Astrocyte (in vitro differentiated cells and primary cell): ENCODE results near the gene VPS37C. TPM values are rescaled to one million over a fixed set of nuclear protein-coding genes. Genes with fewer than 3 reads are reported as not detected.

ENCODE experiments used
- DNase-seq: peaks from one replicate; pipeline ENCODE4 v3.0.0-alpha.2; 2010; ENCODE audit warnings: low read depth
- FAIRE-seq: peaks from 2 replicates; lab custom pipeline; 2011; peaks lifted over from hg19 to GRCh38; lab: Jason Lieb, UNC
- H2AFZ ChIP-seq: 2 replicates; pipeline ENCODE4 v1.6.0; 2012; ENCODE audit warnings: low read depth, low read length, inconsistent platforms
- H3K27ac ChIP-seq: 2 replicates; pipeline ENCODE4 v1.5.1; 2011; ENCODE audit warnings: low read depth, low read length, inconsistent platforms
- H3K27me3 ChIP-seq: 2 replicates; pipeline ENCODE4 v1.6.0; 2011; ENCODE audit warnings: low read length, inconsistent platforms; ENCODE audit not compliant: insufficient read depth
- H3K36me3 ChIP-seq: 2 replicates; pipeline ENCODE4 v1.5.1; 2011; ENCODE audit warnings: low read length, inconsistent platforms; ENCODE audit not compliant: insufficient read depth
- H3K4me1 ChIP-seq: 2 replicates; pipeline ENCODE4 v1.5.1; 2011; ENCODE audit warnings: low read length, inconsistent platforms; ENCODE audit not compliant: insufficient read depth
- H3K4me2 ChIP-seq: 2 replicates; pipeline ENCODE4 v1.6.0; 2012; ENCODE audit warnings: low read length, inconsistent platforms
- H3K4me3 ChIP-seq: 2 replicates; pipeline ENCODE4 v1.5.1; 2011; ENCODE audit warnings: low read depth, mild to moderate bottlenecking, low read length, inconsistent platforms; ENCODE audit not compliant: insufficient read depth
- H3K79me2 ChIP-seq: 2 replicates; pipeline ENCODE4 v1.6.0; 2012; ENCODE audit warnings: mild to moderate bottlenecking, low read length, inconsistent platforms; ENCODE audit not compliant: insufficient read depth
- H3K9ac ChIP-seq: 2 replicates; pipeline ENCODE4 v1.6.0; 2012; ENCODE audit warnings: mild to moderate bottlenecking, low read length, inconsistent platforms
- H3K9me3 ChIP-seq: 2 replicates; pipeline ENCODE4 v1.5.1; 2012; ENCODE audit warnings: low read depth, mild to moderate bottlenecking, low read length, inconsistent platforms; ENCODE audit not compliant: insufficient read depth
- H4K20me1 ChIP-seq: 2 replicates; pipeline ENCODE4 v1.6.0; 2012; ENCODE audit warnings: low read length, inconsistent platforms; ENCODE audit not compliant: insufficient read depth
- H3K27ac Mint-ChIP-seq: one replicate; pipeline ENCODE4 v1.8.0; 2021; ENCODE audit warnings: mild to moderate bottlenecking, mixed read lengths; ENCODE audit not compliant: unreplicated experiment
- H3K27me3 Mint-ChIP-seq: one replicate; pipeline ENCODE4 v1.8.0; 2021; ENCODE audit warnings: low read depth, mixed read lengths; ENCODE audit not compliant: unreplicated experiment
- H3K36me3 Mint-ChIP-seq: one replicate; pipeline ENCODE4 v1.8.0; 2021; ENCODE audit warnings: low read depth, mixed read lengths; ENCODE audit not compliant: unreplicated experiment
- H3K4me1 Mint-ChIP-seq: one replicate; pipeline ENCODE4 v1.8.0; 2021; ENCODE audit warnings: low read depth, mixed read lengths; ENCODE audit not compliant: unreplicated experiment
- H3K4me3 Mint-ChIP-seq: one replicate; pipeline ENCODE4 v1.8.0; 2021; ENCODE audit warnings: mild to moderate bottlenecking, moderate library complexity, mixed read lengths; ENCODE audit not compliant: unreplicated experiment
- H3K9me3 Mint-ChIP-seq: one replicate; pipeline ENCODE4 v1.8.0; 2021; ENCODE audit warnings: mild to moderate bottlenecking, mixed read lengths; ENCODE audit not compliant: unreplicated experiment
- CTCF ChIP-seq: IDR thresholded peaks from 2 replicates; pipeline ENCODE4 v1.5.1; 2011; ENCODE audit warnings: low read depth, mild to moderate bottlenecking, inconsistent platforms, low read length, moderate library complexity; ENCODE audit not compliant: insufficient read depth
- EZH2 ChIP-seq: IDR thresholded peaks from 2 replicates; pipeline ENCODE4 v1.6.1; 2012; ENCODE audit warnings: mild to moderate bottlenecking, low read length, inconsistent platforms; ENCODE audit not compliant: insufficient read depth
- total RNA-seq: library from RNA; stranded (reverse); gene quantifications from 2 replicates; pipeline ENCODE4 v1.2.1, GENCODE V29; 2021

VPS37C gene
- total RNA-seq, 1 donor from 2014 or later = 18.1 TPM

DNA sequence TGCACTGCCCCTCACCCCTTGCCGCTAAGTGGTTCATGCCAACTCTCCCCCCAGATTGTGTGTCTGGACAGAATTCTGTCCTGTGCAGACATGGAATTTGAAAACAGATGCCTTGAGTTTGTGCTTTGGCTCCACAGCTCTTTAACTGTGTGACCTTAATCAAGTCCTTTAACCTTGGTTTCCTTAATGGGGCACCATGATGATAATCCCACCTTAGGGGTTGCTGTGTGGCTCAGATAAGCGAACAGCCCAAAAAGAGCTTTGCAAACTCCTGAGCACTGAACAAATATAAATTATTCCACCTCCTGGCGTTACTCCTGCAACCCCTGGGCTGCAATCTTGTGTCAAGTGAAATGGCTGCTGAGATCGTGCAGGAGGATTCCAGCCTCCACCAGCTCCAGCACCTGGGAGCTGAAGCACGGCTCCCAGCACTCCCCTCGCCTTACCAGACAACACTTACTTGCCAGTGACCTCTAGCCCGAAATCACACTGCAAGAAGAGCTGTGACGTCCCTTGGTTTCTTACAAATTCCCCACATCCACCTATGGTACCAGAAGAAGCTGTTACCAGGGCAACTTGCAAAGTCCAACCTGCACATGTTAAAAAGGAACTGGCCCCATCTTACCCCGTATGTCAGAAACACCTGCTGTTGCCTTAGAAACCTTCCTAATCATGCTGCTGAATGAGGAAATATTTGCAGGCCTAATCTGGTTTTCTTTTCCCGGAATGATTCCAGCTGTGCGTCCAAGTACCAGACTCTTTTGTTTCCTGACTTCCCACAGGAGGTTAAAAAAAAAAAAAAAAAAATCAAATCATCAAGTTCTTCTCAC, 13.2 kb downstream of the VPS37C start:
- H3K9me3 ChIP-seq = no peaks in the 10 kb centered on the region
- Mint-ChIP-seq H3K9me3 (no peaks in the 10 kb centered on the region), H3K36me3 (peaks cover 4% of the 10 kb centered on the region), H3K27ac (no peak overlapping the region), H3K27me3 (no peaks in the 10 kb centered on the region), H3K4me3 (no peak overlapping the region), H3K4me1 (peaks cover 43% of the 10 kb centered on the region)
- no peak overlapping the region for H3K27ac ChIP-seq
- H3K4me1 ChIP-seq = peaks cover 5% of the 10 kb centered on the region
- FAIRE-seq (no peak), DNase-seq (no peak)
- no peaks in the 10 kb centered on the region for H3K27me3 ChIP-seq
- no peak overlapping the region for H3K4me2 ChIP-seq
- H3K36me3 ChIP-seq = no peaks in the 10 kb centered on the region
- no peak for TF ChIP-seq CTCF
- no peak overlapping the region for H3K9ac ChIP-seq
- H2AFZ ChIP-seq = no peak overlapping the region
- peaks cover 83% of the 10 kb centered on the region for H4K20me1 ChIP-seq
- H3K4me3 ChIP-seq = no peak overlapping the region
- peaks cover 64% of the 10 kb centered on the region for H3K79me2 ChIP-seq

DNA sequence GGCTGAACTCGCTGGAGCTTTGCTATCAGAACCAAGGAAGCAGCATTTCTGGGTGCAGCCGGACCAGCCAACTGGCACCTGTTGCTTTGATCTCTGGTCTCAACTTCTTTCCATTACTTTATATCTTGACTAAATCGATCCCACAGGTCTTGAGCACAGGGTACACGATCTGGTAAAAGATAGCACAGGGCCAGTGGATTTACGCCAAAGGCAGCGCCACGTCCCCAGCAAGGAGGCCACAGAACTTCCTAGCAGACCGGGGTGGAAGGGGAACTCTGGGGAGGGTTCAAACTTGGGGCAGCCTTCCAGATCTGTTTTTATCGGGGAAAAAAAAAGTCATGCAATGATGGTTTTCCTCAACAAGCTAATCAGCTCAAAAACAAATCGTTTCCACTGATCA, 14.0 kb downstream of the VPS37C start:
- TF ChIP-seq EZH2 (no peak), CTCF (no peak)
- peaks cover 61% of the 10 kb centered on the region for H3K79me2 ChIP-seq
- H3K9me3 ChIP-seq = no peaks in the 10 kb centered on the region
- no peak overlapping the region for H3K4me3 ChIP-seq
- Mint-ChIP-seq H3K4me3 (no peak overlapping the region), H3K27ac (no peak overlapping the region), H3K9me3 (no peaks in the 10 kb centered on the region), H3K27me3 (no peaks in the 10 kb centered on the region), H3K36me3 (peaks cover 2% of the 10 kb centered on the region), H3K4me1 (peaks cover 36% of the 10 kb centered on the region)
- FAIRE-seq = no peak
- H2AFZ ChIP-seq = no peak overlapping the region
- no peak overlapping the region for H3K4me2 ChIP-seq
- no peak for DNase-seq
- peaks cover 1% of the 10 kb centered on the region for H3K4me1 ChIP-seq
- no peaks in the 10 kb centered on the region for H3K27me3 ChIP-seq
- H3K36me3 ChIP-seq = no peaks in the 10 kb centered on the region
- peaks cover 81% of the 10 kb centered on the region for H4K20me1 ChIP-seq
- H3K9ac ChIP-seq = no peak overlapping the region
- no peak overlapping the region for H3K27ac ChIP-seq

DNA sequence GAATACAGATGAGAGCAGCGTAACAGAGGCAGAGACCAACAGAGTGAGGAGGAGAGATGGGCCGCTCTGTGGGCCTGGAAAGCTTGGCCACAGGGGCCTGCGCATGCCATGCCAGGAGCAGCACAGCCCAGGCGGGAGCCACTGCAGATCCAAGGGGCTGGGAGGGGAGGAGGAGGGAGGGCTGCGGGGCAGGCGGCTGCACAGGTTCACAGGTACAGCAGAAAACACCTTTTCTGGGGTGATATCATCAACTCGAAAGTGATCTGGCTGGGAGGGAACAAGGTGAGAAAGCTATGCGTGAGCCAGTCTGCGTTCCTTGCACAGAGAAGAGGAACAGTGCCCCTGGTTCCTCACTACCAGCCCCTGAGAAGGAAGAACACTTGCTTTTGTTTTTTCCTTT, 14.8 kb downstream of the VPS37C start:
- H3K36me3 ChIP-seq = no peaks in the 10 kb centered on the region
- no peaks in the 10 kb centered on the region for H3K27me3 ChIP-seq
- H3K9me3 ChIP-seq = no peaks in the 10 kb centered on the region
- peaks cover 61% of the 10 kb centered on the region for H3K79me2 ChIP-seq
- no peak overlapping the region for H3K4me3 Mint-ChIP-seq
- H3K27ac ChIP-seq = no peak overlapping the region
- FAIRE-seq (no peak), DNase-seq (no peak)
- no peaks in the 10 kb centered on the region for H3K27me3 Mint-ChIP-seq
- H4K20me1 ChIP-seq = peaks cover 81% of the 10 kb centered on the region
- H3K4me1 ChIP-seq = peaks cover 2% of the 10 kb centered on the region
- peaks cover 27% of the 10 kb centered on the region for H3K4me1 Mint-ChIP-seq
- H3K4me3 ChIP-seq = no peak overlapping the region
- H3K27ac Mint-ChIP-seq = no peak overlapping the region
- no peaks in the 10 kb centered on the region for H3K9me3 Mint-ChIP-seq
- H3K36me3 Mint-ChIP-seq = peaks cover 2% of the 10 kb centered on the region
- TF ChIP-seq CTCF (no peak), EZH2 (no peak)
- H2AFZ ChIP-seq = no peak overlapping the region
- H3K9ac ChIP-seq = no peak overlapping the region
- H3K4me2 ChIP-seq = no peak overlapping the region
